ENCODE data around the gene IGF2R. TPM values are rescaled to one million over a fixed set of nuclear protein-coding genes. Genes with fewer than 3 reads are reported as not detected.

IGF2R gene
- total RNA-seq, 4 donors from 2014 or later = 60.0 to 93.4 (median 71.7) TPM

- DNase-seq (ENCODE audit: low spot score in 2 of 2) = no peak
- no peak overlapping the region for H3K4me3 ChIP-seq (ENCODE audit: low read depth, poor library complexity, severe bottlenecking)
- intact Hi-C loops (cut with DNase I; ENCODE audit: low total_unique reads) = no loop called here
- no peak for TF ChIP-seq POLR2A (IDR thresholded peaks at IDR 0.05)
- no peak for TF ChIP-seq CTCF (IDR thresholded peaks at IDR 0.05)
- WGBS, 2 donors = 69 to 77% methylated on average over 2 of the region's 2 CpGs
Observed at GRCh38 chr6:160051390-160051789, 82.5 kb downstream of the IGF2R start.

DNA sequence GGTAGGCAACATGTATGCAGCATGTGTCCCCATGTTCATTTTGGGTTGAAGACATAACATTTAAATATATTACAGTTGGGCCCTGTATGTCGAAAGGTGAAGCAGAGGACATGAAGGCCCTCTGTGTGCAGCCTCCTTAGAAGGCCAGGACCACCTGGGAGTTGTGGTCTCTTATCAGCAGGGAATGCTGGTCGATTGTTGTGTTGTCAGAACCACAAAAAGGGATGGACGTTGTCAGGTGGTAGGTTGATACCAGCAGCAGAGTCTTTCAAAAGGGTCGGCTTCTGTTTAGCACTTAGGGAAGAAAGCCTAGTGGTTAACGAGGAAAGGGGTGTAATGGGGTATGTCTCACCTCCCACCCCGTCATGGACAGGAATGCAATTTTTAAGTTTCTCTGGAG is 85.4 kb downstream of the IGF2R start:
- no peak overlapping the region for H3K4me3 ChIP-seq (ENCODE audit: low read depth, poor library complexity, severe bottlenecking)
- TF ChIP-seq CTCF (IDR thresholded peaks at IDR 0.05) (no peak), POLR2A (IDR thresholded peaks at IDR 0.05) (no peak)
- intact Hi-C loops (cut with DNase I; ENCODE audit: low total_unique reads) = no loop called here
- WGBS, 2 donors = 95% methylated on average over 6 of the region's 6 CpGs
- DNase-seq (ENCODE audit: low spot score in 2 of 2) = no peak

DNA sequence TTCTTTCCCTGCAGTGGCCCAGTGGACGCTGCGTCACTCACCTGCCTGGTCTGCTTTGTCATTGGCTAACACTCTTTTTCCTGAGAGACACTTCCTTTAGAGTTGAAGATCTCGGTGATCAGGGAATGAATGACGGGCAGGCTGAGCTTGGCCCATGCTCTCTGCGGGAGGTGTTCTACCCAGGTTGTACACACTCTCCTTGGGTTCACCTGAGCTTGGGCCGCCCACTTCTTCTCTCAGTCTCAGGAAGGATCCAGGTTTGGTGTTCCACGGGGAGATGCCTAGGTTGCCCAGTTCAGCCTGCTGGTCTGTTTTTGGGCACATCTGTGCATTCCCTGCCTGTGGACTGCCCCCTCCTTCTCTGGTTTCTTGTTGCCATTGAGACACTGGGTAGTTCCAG is 86.0 kb downstream of the IGF2R start:
- no peak overlapping the region for H3K4me3 ChIP-seq (ENCODE audit: low read depth, poor library complexity, severe bottlenecking)
- no peak for DNase-seq (ENCODE audit: low spot score in 2 of 2)
- 93% methylated on average over 7 of the region's 7 CpGs for WGBS, 2 donors
- TF ChIP-seq POLR2A (IDR thresholded peaks at IDR 0.05) (no peak), CTCF (IDR thresholded peaks at IDR 0.05) (no peak)
- intact Hi-C loops (cut with DNase I; ENCODE audit: low total_unique reads) = no loop called here

- no peak overlapping the region for H3K4me3 ChIP-seq (ENCODE audit: low read depth, poor library complexity, severe bottlenecking)
- WGBS, 2 donors = 96% methylated on average over 5 of the region's 5 CpGs
- intact Hi-C loops (cut with DNase I; ENCODE audit: low total_unique reads) = no loop called here
- no peak for DNase-seq (ENCODE audit: low spot score in 2 of 2)
- TF ChIP-seq CTCF (IDR thresholded peaks at IDR 0.05) = no peak
- no peak for TF ChIP-seq POLR2A (IDR thresholded peaks at IDR 0.05)
Observed at GRCh38 chr6:160055378-160055777, 86.5 kb downstream of the IGF2R start.

DNA sequence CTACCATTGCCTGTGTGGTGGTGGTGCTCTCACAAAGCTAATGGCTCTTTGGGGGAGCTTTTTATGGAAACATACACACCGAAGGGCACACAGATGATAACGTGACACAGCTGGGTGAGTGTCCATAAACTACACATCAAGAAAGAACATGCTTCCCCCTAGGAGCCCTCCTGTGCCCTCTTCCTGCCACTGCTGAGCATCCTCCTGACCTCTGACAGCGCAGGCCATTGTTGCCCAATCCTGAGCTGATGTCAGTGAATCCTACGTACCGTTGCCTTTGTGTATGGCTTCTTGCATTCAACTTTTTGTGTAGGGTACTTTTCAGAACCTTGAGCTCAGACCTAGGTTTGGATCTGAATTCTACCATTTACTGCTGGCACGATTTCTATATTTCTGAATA is 86.9 kb downstream of the IGF2R start:
- WGBS, 2 donors = 87 to 90% methylated on average over 6 of the region's 6 CpGs

More for the DNA sequence above, 86.9 kb downstream of the IGF2R start:
- DNase-seq (ENCODE audit: low spot score in 2 of 2) = no peak
- H3K4me3 ChIP-seq (ENCODE audit: low read depth, poor library complexity, severe bottlenecking) = no peak overlapping the region
- TF ChIP-seq CTCF (IDR thresholded peaks at IDR 0.05) (no peak), POLR2A (IDR thresholded peaks at IDR 0.05) (no peak)
- intact Hi-C loops (cut with DNase I; ENCODE audit: low total_unique reads) = no loop called here

Data from lower leg skin (tissue), 4 donors.